IMR-90 (cell line): Measurements from ENCODE around the gene DCLK1. TPM values are rescaled to one million over a fixed set of nuclear protein-coding genes. Genes with fewer than 3 reads are reported as not detected.

Experiments
- ATAC-seq: fragments of 200-7000 bp; cut with Tn5 transposase; 2 replicates; pipeline ENCODE4 v1.9.1; 2020; ENCODE audit warnings: low read depth, mild to moderate bottlenecking, moderate library complexity
- BruUV-seq: library from RNA; stranded (reverse); fragments of 400-500 nt; replicated peaks from 2 replicates; lab custom pipeline; 2021; lab: Mats Ljungman, UMichigan
- CTCF ChIA-PET: fragments of 300-600 bp; formaldehyde crosslinking; extraction: SDS; loops from one replicate; lab custom pipeline; 2021; ENCODE audit warnings: antibody characterized with exemption; lab: Yijun Ruan, JAX
- POLR2A ChIA-PET: fragments of 300-600 bp; sonication (Branson Sonifier 250); formaldehyde crosslinking; loops from one replicate; lab custom pipeline; 2022; ENCODE audit warnings: antibody characterized with exemption; ENCODE audit not compliant: unreplicated experiment; lab: Charles Lee
- DNase-seq: peaks from one replicate; pipeline ENCODE4 v3.0.0; 2013
- H2AFZ ChIP-seq: replicated peaks from 2 replicates; pipeline ENCODE3; 2013; ENCODE audit warnings: low read length, mild to moderate bottlenecking; ENCODE audit not compliant: poor library complexity
- H2AK5ac ChIP-seq: 2 replicates; pipeline ENCODE4 v1.6.1; 2013; ENCODE audit warnings: low read depth, low read length, inconsistent platforms
- H2AK9ac ChIP-seq: replicated peaks from 2 replicates; pipeline ENCODE3; 2013; ENCODE audit warnings: mild to moderate bottlenecking, low read depth, low read length, moderate library complexity; ENCODE audit not compliant: poor library complexity
- H2BK120ac ChIP-seq: 2 replicates; pipeline ENCODE4 v1.6.1; 2013; ENCODE audit warnings: low read depth, low read length, inconsistent platforms
- H2BK15ac ChIP-seq: 3 replicates; pipeline ENCODE4 v1.6.1; 2013; ENCODE audit warnings: low read depth, low read length, inconsistent platforms
- H2BK20ac ChIP-seq: 2 replicates; pipeline ENCODE4 v1.6.1; 2013; ENCODE audit warnings: low read depth, mild to moderate bottlenecking, inconsistent platforms, low read length, moderate library complexity
- H2BK5ac ChIP-seq: 2 replicates; pipeline ENCODE4 v1.6.1; 2013; ENCODE audit warnings: mild to moderate bottlenecking, low read depth, low read length, inconsistent platforms; ENCODE audit not compliant: poor library complexity, severe bottlenecking
- H3K14ac ChIP-seq: replicated peaks from 2 replicates; pipeline ENCODE4 v1.6.1; 2013; ENCODE audit warnings: low read depth, low read length, inconsistent platforms
- H3K18ac ChIP-seq: 2 replicates; pipeline ENCODE4 v1.6.1; 2013; ENCODE audit warnings: low read depth, low read length, control low read depth
- H3K23ac ChIP-seq: 2 replicates; pipeline ENCODE4 v1.6.1; 2013; ENCODE audit warnings: low read depth, low read length, inconsistent platforms
- H3K27ac ChIP-seq: 2 replicates; pipeline ENCODE4 v1.5.1; 2013; ENCODE audit warnings: mild to moderate bottlenecking, control low read depth, low read length; ENCODE audit not compliant: insufficient read depth
- H3K27me3 ChIP-seq: 2 replicates; pipeline ENCODE4 v1.6.1; 2013; ENCODE audit warnings: low read length; ENCODE audit not compliant: control insufficient read depth, insufficient read depth
- H3K36me3 ChIP-seq: 2 replicates; pipeline ENCODE4 v1.6.1; 2013; ENCODE audit warnings: low read length, mixed read lengths; ENCODE audit not compliant: control insufficient read depth, insufficient read depth
- H3K4ac ChIP-seq: 2 replicates; pipeline ENCODE4 v1.6.1; 2013; ENCODE audit warnings: low read depth, low read length, inconsistent platforms
- H3K4me1 ChIP-seq: 2 replicates; pipeline ENCODE4 v1.6.1; 2013; ENCODE audit warnings: low read length, mixed read lengths; ENCODE audit not compliant: control insufficient read depth, insufficient read depth
- H3K4me2 ChIP-seq: 2 replicates; pipeline ENCODE4 v1.6.1; 2013; ENCODE audit warnings: low read depth, mild to moderate bottlenecking, control low read depth, low read length, moderate library complexity
- H3K4me3 ChIP-seq: 2 replicates; pipeline ENCODE4 v1.5.1; 2013; ENCODE audit warnings: low read depth, mild to moderate bottlenecking, control low read depth, low read length, moderate library complexity; ENCODE audit not compliant: insufficient read depth
- H3K56ac ChIP-seq: 2 replicates; pipeline ENCODE4 v1.6.1; 2013; ENCODE audit warnings: low read length, inconsistent platforms; ENCODE audit not compliant: insufficient read depth; ENCODE audit errors: extremely low read depth
- H3K79me1 ChIP-seq, 2 experiments: 2 replicates each; pipeline ENCODE4 v1.6.1; 2013; ENCODE audit warnings: low read length in 2 of 2, inconsistent platforms in 1 of 2, low read depth in 1 of 2
- H3K9ac ChIP-seq: 2 replicates; pipeline ENCODE4 v1.6.1; 2013; ENCODE audit warnings: low read depth, low read length, control low read depth
- H3K9me1 ChIP-seq: 2 replicates; pipeline ENCODE4 v1.6.1; 2013; ENCODE audit warnings: low read length, inconsistent platforms; ENCODE audit not compliant: insufficient read depth
- H3K9me3 ChIP-seq: 2 replicates; pipeline ENCODE4 v1.6.1; 2013; ENCODE audit warnings: low read length; ENCODE audit not compliant: control insufficient read depth, insufficient read depth
- H4K20me1 ChIP-seq: 2 replicates; pipeline ENCODE4 v1.6.1; 2013; ENCODE audit warnings: low read length, inconsistent platforms; ENCODE audit not compliant: insufficient read depth
- H4K5ac ChIP-seq: 2 replicates; pipeline ENCODE4 v1.6.1; 2013; ENCODE audit warnings: mild to moderate bottlenecking, low read depth, low read length, control low read depth
- H4K8ac ChIP-seq, 2 experiments: 2 replicates each; pipeline ENCODE4 v1.6.1; 2013; ENCODE audit warnings: low read depth in 2 of 2, low read length in 2 of 2, control low read depth in 1 of 2, inconsistent platforms in 1 of 2
- H4K91ac ChIP-seq: 2 replicates; pipeline ENCODE4 v1.6.1; 2013; ENCODE audit warnings: low read depth, low read length, inconsistent platforms; ENCODE audit not compliant: insufficient read depth
- BHLHE40 ChIP-seq: fragments of 150-350 bp; IDR thresholded peaks from 2 replicates; pipeline ENCODE4 v1.6.1; 2016; ENCODE audit warnings: mild to moderate bottlenecking, low read depth, low read length
- CEBPB ChIP-seq: IDR thresholded peaks from 2 replicates; pipeline ENCODE4 v1.6.1; 2012; ENCODE audit warnings: low read depth, low read length, improper control_type of control experiment
- CHD1 ChIP-seq: IDR thresholded peaks from 2 replicates; pipeline ENCODE4 v1.6.1; 2012; ENCODE audit warnings: low read depth, low read length, improper control_type of control experiment
- CTCF ChIP-seq: conservative IDR thresholded peaks from 2 replicates; pipeline ENCODE4 v1.5.1; 2012; ENCODE audit warnings: mild to moderate bottlenecking, low read depth, low read length, improper control_type of control experiment
- FOS ChIP-seq: fragments of 150-350 bp; IDR thresholded peaks from 2 replicates; pipeline ENCODE4 v1.6.1; 2016; ENCODE audit warnings: low read depth, low read length
- MAFK ChIP-seq: IDR thresholded peaks from 2 replicates; pipeline ENCODE4 v1.6.1; 2012; ENCODE audit warnings: low read depth, low read length, improper control_type of control experiment
- MAZ ChIP-seq: IDR thresholded peaks from 2 replicates; pipeline ENCODE4 v1.6.1; 2012; ENCODE audit warnings: low read depth, mild to moderate bottlenecking, low read length, improper control_type of control experiment, moderate library complexity, borderline replicate concordance
- MXI1 ChIP-seq: IDR thresholded peaks from 2 replicates; pipeline ENCODE4 v1.6.1; 2012; ENCODE audit warnings: low read depth, mild to moderate bottlenecking, low read length, moderate library complexity, borderline replicate concordance
- POLR2A ChIP-seq: IDR thresholded peaks from 2 replicates; pipeline ENCODE4 v1.6.1; 2012; ENCODE audit warnings: mild to moderate bottlenecking, low read depth, low read length
- RAD21 ChIP-seq: IDR thresholded peaks from 2 replicates; pipeline ENCODE4 v1.6.1; 2012; ENCODE audit warnings: low read length, improper control_type of control experiment
- RCOR1 ChIP-seq: IDR thresholded peaks from 2 replicates; pipeline ENCODE4 v1.6.1; 2012; ENCODE audit warnings: mild to moderate bottlenecking, low read length, improper control_type of control experiment; ENCODE audit not compliant: insufficient replicate concordance
- RFX5 ChIP-seq: IDR thresholded peaks from 2 replicates; pipeline ENCODE4 v1.8.0; 2012; ENCODE audit warnings: low read depth, mild to moderate bottlenecking, low read length, moderate library complexity
- SMC3 ChIP-seq: fragments of 150-350 bp; IDR thresholded peaks from 2 replicates; pipeline ENCODE4 v1.6.1; 2016; ENCODE audit warnings: low read depth, mild to moderate bottlenecking, antibody characterized with exemption, low read length, moderate library complexity
- USF2 ChIP-seq: fragments of 150-350 bp; IDR thresholded peaks from 2 replicates; pipeline ENCODE4 v1.6.1; 2017; ENCODE audit warnings: mild to moderate bottlenecking, antibody characterized with exemption, low read length, low read depth
- WGBS, 2 experiments: methylation state at CpG; one replicate each; pipeline versions ENCODE4 v1.1.5 to v1.1.7; 2013; ENCODE audit warnings: missing lambda C conversion rate in 2 of 2; ENCODE audit not compliant: insufficient read length in 1 of 2; ENCODE audit errors: extremely low coverage in 2 of 2; 5-methylcytosine and 5-hydroxymethylcytosine counted together
- dilution Hi-C: fragments of 300-500 bp; cut with HindIII; formaldehyde crosslinking; loops from one replicate; pipeline ENCODE4 v1.14.3; 2018; ENCODE audit warnings: low sequenced_read_pairs; ENCODE audit not compliant: unreplicated experiment
- in situ Hi-C: fragments of 300-500 bp; cut with MboI; formaldehyde crosslinking; loops from 3 replicates; pipeline ENCODE4 v1.14.3; 2019; ENCODE audit warnings: low sequenced_read_pairs, inconsistent platforms, mixed read lengths
- intact Hi-C: fragments of 100-400 bp; cut with micrococcal nuclease; formaldehyde crosslinking; loops from 2 replicates; pipeline ENCODE4 v1.10.0; 2022
- polyA plus RNA-seq, 3 experiments: library from polyadenylated mRNA; depleted of rRNA; stranded (reverse); fragments of >200 nt; gene quantifications; 2 replicates each; pipeline ENCODE4 v1.2.3, GENCODE V29; 2012; ENCODE audit warnings: low replicate concordance in 1 of 3
- total RNA-seq: library from RNA; depleted of rRNA; stranded (reverse); fragments of >200 nt; gene quantifications from 2 replicates; pipeline ENCODE4 v1.2.3, GENCODE V29; 2012

The DCLK1 gene
- total and polyA plus RNA-seq, 2 of the 4 experiments (the other 2 are of a cell fraction): under 0.01 to 0.02 TPM

GRCh38 chr13:35824825-35825224, 306.4 kb downstream of the DCLK1 start:
- Histone ChIP-seq H3K9me1 (no peaks in the 10 kb centered on the region), H2AK9ac (peak overlapping the region; percentile 23), H3K23ac (no peak overlapping the region), H2BK120ac (no peak overlapping the region), H2BK15ac (no peak overlapping the region), H3K27me3 (no peaks in the 10 kb centered on the region; the same call in 1 of the 2 replicates), H3K4me3 (no peak overlapping the region), H4K5ac (no peak overlapping the region), H3K9me3 (no peaks in the 10 kb centered on the region), H3K9ac (no peak overlapping the region), H2AK5ac (no peak overlapping the region), H3K56ac (no peak overlapping the region), H3K4me2 (no peak overlapping the region), H3K18ac (no peak overlapping the region), H2BK5ac (no peak overlapping the region), H3K4me1 (no peaks in the 10 kb centered on the region), H3K36me3 (no peaks in the 10 kb centered on the region), H4K8ac (no peak overlapping the region), H3K4ac (no peak overlapping the region), H3K79me1 (no peaks in the 10 kb centered on the region), H2BK20ac (no peak overlapping the region), H3K14ac (no peak overlapping the region), H4K91ac (no peak overlapping the region), H4K20me1 (no peaks in the 10 kb centered on the region), H2AFZ (peak overlapping the region; percentile 51), H3K27ac (no peak overlapping the region)
- CTCF ChIA-PET: no interaction called here
- no peak for ATAC-seq
- in situ Hi-C loops (no loop called here), intact Hi-C loops (no loop called here), dilution Hi-C loops (no loop called here)
- no peak for TF ChIP-seq RAD21
- no peak for TF ChIP-seq USF2
- TF ChIP-seq BHLHE40: no peak
- no peak for TF ChIP-seq RCOR1
- TF ChIP-seq CHD1: no peak
- TF ChIP-seq FOS: no peak
- no peak for TF ChIP-seq MXI1
- TF ChIP-seq MAZ: no peak
- TF ChIP-seq CEBPB: no peak
- TF ChIP-seq RFX5: no peak
- no peak for TF ChIP-seq MAFK
- TF ChIP-seq POLR2A: no peak
- no peak for TF ChIP-seq CTCF
- no peak for TF ChIP-seq SMC3
- WGBS, 2 experiments: 70% methylated on average over 2 of the region's 8 CpGs; no CpG with 5 or more reads in 1 of the 2 experiments
- POLR2A ChIA-PET: no interaction called here
- no TSS peak for BruUV-seq
- no peak for DNase-seq
